ENCODE results near the gene GRHL3. TPM values are rescaled to one million over a fixed set of nuclear protein-coding genes. Genes with fewer than 3 reads are reported as not detected.

The GRHL3 gene
- total RNA-seq, 1 experiment from 2014 or later: 8.9 TPM

DNA sequence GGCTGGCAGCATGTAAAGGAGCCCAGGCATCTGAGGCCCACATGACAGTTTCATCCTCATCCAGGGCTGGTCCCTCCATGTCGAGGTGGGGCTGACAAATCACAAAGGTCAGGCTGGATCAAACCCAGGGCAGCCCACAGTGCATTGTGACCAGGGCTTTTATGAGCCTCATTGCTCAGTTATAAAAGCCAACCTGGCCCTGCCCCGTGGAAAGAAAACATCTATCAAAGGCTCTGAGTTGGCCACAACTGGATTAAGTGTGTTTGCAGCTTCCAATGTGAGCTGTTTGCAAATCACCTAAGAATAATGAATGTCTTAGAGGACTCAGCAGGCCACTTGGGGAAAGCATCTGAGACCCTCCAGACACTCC, 45.4 kb downstream of the GRHL3 start:
- CTCF ChIA-PET: interaction anchor here (0.6 to 3.8 kb wide), 5 partner anchors 10 to 163 kb away, joined by 3 to 12 read pairs (median 5); no protein-coding TSS in a partner anchor
- H3K27ac Mint-ChIP-seq (ENCODE audit: low read depth, unreplicated experiment): peak overlapping the region; percentile 89
- no peaks in the 10 kb centered on the region for H3K27me3 Mint-ChIP-seq (ENCODE audit: insufficient read depth, unreplicated experiment)
- POLR2A ChIA-PET: interaction anchor here (0.9 to 7.2 kb wide), 9 partner anchors 14 to 163 kb away, joined by 3 to 78 read pairs (median 13); partner anchors contain the start of gene GRHL3
- DNase-seq (ENCODE audit: unreplicated experiment): peak; percentile 39
- peaks cover 14% of the 10 kb centered on the region for H3K36me3 Mint-ChIP-seq (ENCODE audit: insufficient read depth, unreplicated experiment)
- TF ChIP-seq, protein P1, sequence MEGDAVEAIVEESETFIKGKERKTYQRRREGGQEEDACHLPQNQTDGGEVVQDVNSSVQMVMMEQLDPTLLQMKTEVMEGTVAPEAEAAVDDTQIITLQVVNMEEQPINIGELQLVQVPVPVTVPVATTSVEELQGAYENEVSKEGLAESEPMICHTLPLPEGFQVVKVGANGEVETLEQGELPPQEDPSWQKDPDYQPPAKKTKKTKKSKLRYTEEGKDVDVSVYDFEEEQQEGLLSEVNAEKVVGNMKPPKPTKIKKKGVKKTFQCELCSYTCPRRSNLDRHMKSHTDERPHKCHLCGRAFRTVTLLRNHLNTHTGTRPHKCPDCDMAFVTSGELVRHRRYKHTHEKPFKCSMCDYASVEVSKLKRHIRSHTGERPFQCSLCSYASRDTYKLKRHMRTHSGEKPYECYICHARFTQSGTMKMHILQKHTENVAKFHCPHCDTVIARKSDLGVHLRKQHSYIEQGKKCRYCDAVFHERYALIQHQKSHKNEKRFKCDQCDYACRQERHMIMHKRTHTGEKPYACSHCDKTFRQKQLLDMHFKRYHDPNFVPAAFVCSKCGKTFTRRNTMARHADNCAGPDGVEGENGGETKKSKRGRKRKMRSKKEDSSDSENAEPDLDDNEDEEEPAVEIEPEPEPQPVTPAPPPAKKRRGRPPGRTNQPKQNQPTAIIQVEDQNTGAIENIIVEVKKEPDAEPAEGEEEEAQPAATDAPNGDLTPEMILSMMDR (IDR thresholded peaks at IDR 0.05; ENCODE audit: unreplicated experiment): no peak
- no peak overlapping the region for H3K4me3 Mint-ChIP-seq (ENCODE audit: unreplicated experiment)
- H3K9me3 Mint-ChIP-seq (ENCODE audit: unreplicated experiment): no peaks in the 10 kb centered on the region
- H3K4me1 Mint-ChIP-seq (ENCODE audit: insufficient read depth, unreplicated experiment): peaks cover 33% of the 10 kb centered on the region
- no TSS peak for BruUV-seq (replicated peaks)
- intact Hi-C loops (cut with micrococcal nuclease): no loop called here

DNA sequence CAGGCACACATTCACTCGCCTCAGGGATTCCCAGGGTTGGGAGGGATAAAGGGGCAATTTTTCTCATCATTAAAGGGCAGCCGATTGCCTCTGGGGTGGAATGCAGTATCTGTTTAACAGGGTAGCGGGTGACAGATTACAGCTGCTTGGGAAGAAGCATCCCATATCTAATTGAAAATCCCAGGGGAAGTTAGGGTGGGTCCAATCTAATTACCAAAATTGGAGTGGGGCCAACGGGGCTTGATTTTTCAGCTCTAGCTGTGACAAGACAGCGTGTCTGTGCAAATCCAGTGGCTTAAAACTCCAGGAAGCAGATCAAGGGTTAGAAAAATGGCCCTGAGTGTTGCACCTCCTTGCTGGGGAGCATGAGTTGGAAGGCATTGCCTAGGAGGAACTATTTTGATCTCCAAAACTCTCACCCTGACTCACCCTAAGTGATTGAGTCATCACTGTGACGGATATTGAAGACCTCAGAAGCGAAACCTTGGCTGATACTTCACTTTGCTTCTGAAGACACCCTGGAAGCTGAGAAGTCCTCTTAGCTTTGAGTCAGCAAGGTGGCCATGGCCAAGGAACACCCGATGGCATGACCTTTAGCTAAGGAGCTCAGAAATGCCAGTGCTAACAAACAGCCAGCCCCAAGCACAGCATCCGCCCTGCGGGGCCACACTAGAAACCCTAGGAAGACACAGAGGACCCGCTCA, 46.0 kb downstream of the GRHL3 start:
- Mint-ChIP-seq H3K27ac (ENCODE audit: low read depth, unreplicated experiment) (peak overlapping the region; percentile 89), H3K36me3 (ENCODE audit: insufficient read depth, unreplicated experiment) (peaks cover 14% of the 10 kb centered on the region), H3K4me3 (ENCODE audit: unreplicated experiment) (peak overlapping the region; percentile 28), H3K9me3 (ENCODE audit: unreplicated experiment) (no peaks in the 10 kb centered on the region), H3K27me3 (ENCODE audit: insufficient read depth, unreplicated experiment) (no peaks in the 10 kb centered on the region), H3K4me1 (ENCODE audit: insufficient read depth, unreplicated experiment) (peaks cover 33% of the 10 kb centered on the region)
- ChIA-PET CTCF (interaction anchor here (0.6 to 3.8 kb wide), 8 partner anchors 10 to 163 kb away, joined by 3 to 13 read pairs (median 6); no protein-coding TSS in a partner anchor), POLR2A (interaction anchor here (0.7 to 7.2 kb wide), 13 partner anchors 12 to 163 kb away, joined by 3 to 78 read pairs (median 6); partner anchors contain the start of gene GRHL3)
- BruUV-seq (replicated peaks): no TSS peak
- intact Hi-C loops (cut with micrococcal nuclease): no loop called here
- TF ChIP-seq, protein P1 (IDR thresholded peaks at IDR 0.05; ENCODE audit: unreplicated experiment): no peak
- peak; percentile 98 for DNase-seq (ENCODE audit: unreplicated experiment)

DNA sequence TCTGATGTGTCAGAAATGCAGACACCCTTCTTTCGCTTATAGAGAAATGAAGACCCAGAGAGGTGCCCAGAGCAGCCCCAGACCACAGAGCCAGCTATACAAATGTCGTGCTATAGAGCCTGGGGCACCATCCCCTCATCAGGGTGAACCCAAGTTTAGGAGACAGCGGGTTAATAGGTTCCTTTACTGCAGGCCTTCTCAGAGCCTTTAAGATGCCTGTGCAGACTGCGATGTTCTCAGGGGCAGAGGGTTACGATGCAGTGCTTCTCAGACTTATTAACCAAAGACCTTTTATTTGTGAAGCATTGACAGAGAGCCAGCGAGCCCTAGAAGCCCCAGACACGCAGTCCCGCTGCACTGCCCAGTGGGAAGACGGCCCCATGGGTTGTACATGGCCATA, 47.5 kb downstream of the GRHL3 start:
- Mint-ChIP-seq H3K27me3 (ENCODE audit: insufficient read depth, unreplicated experiment) (no peaks in the 10 kb centered on the region), H3K4me1 (ENCODE audit: insufficient read depth, unreplicated experiment) (peaks cover 33% of the 10 kb centered on the region), H3K36me3 (ENCODE audit: insufficient read depth, unreplicated experiment) (peaks cover 14% of the 10 kb centered on the region), H3K9me3 (ENCODE audit: unreplicated experiment) (no peaks in the 10 kb centered on the region), H3K27ac (ENCODE audit: low read depth, unreplicated experiment) (no peak overlapping the region), H3K4me3 (ENCODE audit: unreplicated experiment) (no peak overlapping the region)
- ChIA-PET POLR2A (interaction anchor here (1.0 to 7.2 kb wide), 3 partner anchors 12 to 275 kb away, joined by 3 to 78 read pairs (median 18); no protein-coding TSS in a partner anchor), CTCF (interaction anchor here (0.6 to 3.8 kb wide), 6 partner anchors 10 to 168 kb away, joined by 3 to 13 read pairs (median 6); no protein-coding TSS in a partner anchor)
- DNase-seq (ENCODE audit: unreplicated experiment): no peak
- TF ChIP-seq, protein P1 (IDR thresholded peaks at IDR 0.05; ENCODE audit: unreplicated experiment): no peak
- intact Hi-C loops (cut with micrococcal nuclease): no loop called here
- BruUV-seq (replicated peaks): no TSS peak

DNA sequence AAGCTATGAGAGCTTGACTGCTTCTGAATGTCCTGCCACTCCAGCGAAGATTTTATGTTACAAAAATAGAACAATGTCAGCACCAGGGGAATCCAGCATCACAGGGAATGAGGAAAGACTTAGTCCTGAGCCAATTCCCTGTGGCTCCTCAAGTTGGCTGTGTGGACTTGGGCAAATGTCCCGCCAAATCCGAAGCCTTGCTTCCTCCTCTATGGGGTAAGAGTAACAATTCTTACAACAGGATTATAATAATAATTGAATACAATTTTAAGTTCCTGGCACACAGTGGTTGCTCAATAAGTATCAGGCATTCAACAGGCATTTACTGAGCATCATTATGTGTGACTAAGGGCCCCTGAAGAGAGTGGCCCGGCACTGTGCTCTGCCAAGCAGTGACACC, 50.0 kb downstream of the GRHL3 start:
- DNase-seq (ENCODE audit: unreplicated experiment): peak; percentile 87
- H3K27ac Mint-ChIP-seq (ENCODE audit: low read depth, unreplicated experiment): no peak overlapping the region
- intact Hi-C loops (cut with micrococcal nuclease): no loop called here
- H3K9me3 Mint-ChIP-seq (ENCODE audit: unreplicated experiment): no peaks in the 10 kb centered on the region
- no peaks in the 10 kb centered on the region for H3K27me3 Mint-ChIP-seq (ENCODE audit: insufficient read depth, unreplicated experiment)
- H3K36me3 Mint-ChIP-seq (ENCODE audit: insufficient read depth, unreplicated experiment): peaks cover 13% of the 10 kb centered on the region
- TF ChIP-seq, protein P1 (IDR thresholded peaks at IDR 0.05; ENCODE audit: unreplicated experiment): no peak
- ChIA-PET CTCF (interaction anchor here (0.9 to 1.8 kb wide), 3 partner anchors 10 to 167 kb away, joined by 4 to 6 read pairs (median 5); no protein-coding TSS in a partner anchor), POLR2A (interaction anchor here (7.2 kb wide), 1 partner anchor 9 kb away, joined by 78 read pairs; no protein-coding TSS in a partner anchor)
- H3K4me1 Mint-ChIP-seq (ENCODE audit: insufficient read depth, unreplicated experiment): peaks cover 16% of the 10 kb centered on the region
- H3K4me3 Mint-ChIP-seq (ENCODE audit: unreplicated experiment): no peak overlapping the region
- no TSS peak for BruUV-seq (replicated peaks)
